ENCODE measurements around the gene NACC2. TPM values are rescaled to one million over a fixed set of nuclear protein-coding genes. Genes with fewer than 3 reads are reported as not detected.

NACC2 gene
- total and polyA plus RNA-seq, 8 donors: 4.1 to 69.2 (median 10.0) TPM

GRCh38 chr9:135986605-135987004, 108.5 kb downstream of the NACC2 start:
- H3K27me3 ChIP-seq: peaks cover 0 to 60% (median 5%) of the 10 kb centered on the region in 3 donors
- no peak for DNase-seq

DNA sequence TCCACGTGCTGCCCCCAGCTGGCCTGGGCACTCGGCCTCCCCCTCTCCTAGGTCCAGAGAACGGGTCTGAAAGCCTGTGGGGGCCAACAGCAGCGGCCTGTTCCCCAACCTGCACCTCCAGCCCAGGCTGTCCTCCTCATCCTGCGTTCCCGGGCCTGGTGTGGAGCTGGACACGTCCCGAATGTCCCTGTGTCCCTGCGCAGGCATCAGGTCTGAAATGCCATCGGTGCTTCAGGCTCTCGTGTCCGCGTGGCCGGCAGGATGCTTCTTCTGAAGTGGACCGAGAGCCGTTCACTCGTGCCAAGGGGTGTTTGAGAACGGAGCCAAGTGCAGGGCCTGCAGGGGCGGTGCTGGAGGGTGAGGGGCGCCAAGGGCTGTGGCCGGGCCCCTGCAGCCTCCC, 109.2 kb downstream of the NACC2 start:
- H3K9me3 ChIP-seq: no peaks in the 10 kb centered on the region
- DNase-seq: no peak
- H3K27ac ChIP-seq: no peak overlapping the region
- H3K27me3 ChIP-seq: peaks cover 0 to 63% (median 5%) of the 10 kb centered on the region in 3 donors
- H3K36me3 ChIP-seq: no peaks in the 10 kb centered on the region
- H3K4me1 ChIP-seq: peaks cover 14 to 17% (median 15%) of the 10 kb centered on the region in 4 donors
- TF ChIP-seq EP300 (IDR thresholded peaks at IDR 0.05) (no peak), CTCF (IDR thresholded peaks at IDR 0.05) (no peak), POLR2AphosphoS5 (IDR thresholded peaks at IDR 0.05) (no peak)
- intact Hi-C loops (cut with DNase I; ENCODE audit: low total_unique reads): no loop called here
- WGBS, 5 donors: 86 to 91% (median 88%) methylated on average over 11 to 21 of the region's 21 CpGs
- H3K4me3 ChIP-seq: no peak overlapping the region

More at GRCh38 chr9:135986605-135987004, 108.5 kb downstream of the NACC2 start:
- intact Hi-C loops (cut with DNase I; ENCODE audit: low total_unique reads): no loop called here
- Histone ChIP-seq H3K27ac (no peak overlapping the region), H3K9me3 (no peaks in the 10 kb centered on the region), H3K36me3 (no peaks in the 10 kb centered on the region), H3K4me1 (peaks cover 20 to 24% (median 21%) of the 10 kb centered on the region in 4 donors), H3K4me3 (no peak overlapping the region)
- no peak for TF ChIP-seq POLR2AphosphoS5 (IDR thresholded peaks at IDR 0.05)
- no peak for TF ChIP-seq POLR2A (IDR thresholded peaks at IDR 0.05)
- no peak for TF ChIP-seq CTCF (IDR thresholded peaks at IDR 0.05)
- TF ChIP-seq EP300 (IDR thresholded peaks at IDR 0.05): no peak
- WGBS, 5 donors: 67 to 82% (median 80%) methylated on average over 1 to 15 of the region's 15 CpGs

GRCh38 chr9:135985459-135985774, 109.7 kb downstream of the NACC2 start:
- Histone ChIP-seq H3K27ac (no peak overlapping the region), H3K36me3 (no peaks in the 10 kb centered on the region), H3K9me3 (no peaks in the 10 kb centered on the region), H3K4me1 (peaks cover 10 to 13% (median 11%) of the 10 kb centered on the region in 4 donors), H3K27me3 (peaks cover 0 to 67% (median 5%) of the 10 kb centered on the region in 3 donors), H3K4me3 (no peak overlapping the region)
- no peak for DNase-seq
- WGBS, 5 donors: 86 to 91% (median 90%) methylated on average over 11 to 14 of the region's 14 CpGs
- intact Hi-C loops (cut with DNase I; ENCODE audit: low total_unique reads): no loop called here
- TF ChIP-seq POLR2AphosphoS5 (IDR thresholded peaks at IDR 0.05) (no peak), EP300 (IDR thresholded peaks at IDR 0.05) (no peak), CTCF (IDR thresholded peaks at IDR 0.05) (no peak), POLR2A (IDR thresholded peaks at IDR 0.05) (no peak)

DNA sequence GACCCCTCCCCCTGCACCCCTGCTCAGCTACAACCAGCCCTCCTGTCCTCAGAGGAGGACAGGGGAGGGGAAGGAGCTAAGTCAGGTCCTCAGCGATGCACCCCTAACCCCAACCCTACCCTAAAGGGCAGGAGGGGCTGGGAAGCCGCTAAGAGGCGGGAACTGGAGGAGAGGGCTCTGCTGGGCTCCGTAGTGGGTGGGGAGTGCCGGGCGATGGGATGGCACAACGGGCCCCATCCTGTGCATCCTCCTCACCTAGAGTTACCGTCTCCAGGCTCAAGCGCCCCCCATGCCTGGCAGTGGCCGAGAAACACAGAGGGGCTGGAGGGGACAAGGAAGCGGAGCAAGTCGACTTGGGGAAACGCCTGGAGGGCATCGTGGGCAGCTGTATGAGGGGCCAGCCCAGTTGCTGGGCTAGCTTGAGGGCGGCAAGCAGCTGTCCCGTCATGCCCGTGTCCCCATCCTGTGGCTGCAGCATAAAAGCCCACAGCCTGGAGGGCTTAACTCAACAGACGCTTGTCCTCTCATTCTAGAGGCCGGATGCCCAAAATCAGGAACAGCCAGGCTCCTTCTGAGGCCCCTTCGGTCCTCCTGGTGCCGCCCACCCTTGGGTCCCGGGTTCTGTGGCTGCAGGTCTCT, 110.9 kb downstream of the NACC2 start:
- Histone ChIP-seq H3K9me3 (no peaks in the 10 kb centered on the region), H3K4me1 (peaks cover 1 to 5% (median 2%) of the 10 kb centered on the region in 4 donors), H3K27ac (no peak overlapping the region), H3K4me3 (no peak overlapping the region), H3K27me3 (peaks cover 0 to 67% (median 0%) of the 10 kb centered on the region in 3 donors), H3K36me3 (no peaks in the 10 kb centered on the region)
- intact Hi-C loops (cut with DNase I; ENCODE audit: low total_unique reads): no loop called here
- no peak for DNase-seq
- WGBS, 5 donors: 68 to 77% (median 72%) methylated on average over 16 to 22 of the region's 22 CpGs
- TF ChIP-seq POLR2A (IDR thresholded peaks at IDR 0.05) (no peak), POLR2AphosphoS5 (IDR thresholded peaks at IDR 0.05) (no peak), EP300 (IDR thresholded peaks at IDR 0.05) (no peak)
